Stomach smooth muscle (tissue), 2 donors: ENCODE results near the gene PELI2.

Experiments used
- H3K27ac ChIP-seq: one replicate; pipeline ENCODE4 v1.7.0; 2013; ENCODE audit warnings: mild to moderate bottlenecking, low read length, inconsistent platforms
- H3K27me3 ChIP-seq, 2 donors: one replicate each; pipeline ENCODE4 v1.7.0; 2013; ENCODE audit warnings: low read length in 2 of 2; ENCODE audit not compliant: insufficient read depth in 2 of 2, control insufficient read depth in 1 of 2
- H3K36me3 ChIP-seq, 2 donors: one replicate each; pipeline ENCODE4 v1.7.0; 2013; ENCODE audit warnings: low read length in 2 of 2; ENCODE audit not compliant: control insufficient read depth in 2 of 2, insufficient read depth in 2 of 2
- H3K4me1 ChIP-seq: one replicate; pipeline ENCODE4 v1.7.0; 2013; ENCODE audit warnings: low read length; ENCODE audit not compliant: control insufficient read depth, insufficient read depth
- H3K4me3 ChIP-seq, 2 donors: one replicate each; pipeline ENCODE4 v1.7.0; 2013; ENCODE audit warnings: low read length in 2 of 2
- H3K9ac ChIP-seq, 2 donors: one replicate each; pipeline ENCODE4 v1.7.0; 2013; ENCODE audit warnings: low read length in 2 of 2, mild to moderate bottlenecking in 1 of 2
- H3K9me3 ChIP-seq, 2 donors: one replicate each; pipeline ENCODE4 v1.7.0; 2013; ENCODE audit warnings: low read length in 2 of 2; ENCODE audit not compliant: control insufficient read depth in 2 of 2
- donor health status: healthy.
- donor health status: Pancreatic carcinoma.

Gene PELI2

DNA sequence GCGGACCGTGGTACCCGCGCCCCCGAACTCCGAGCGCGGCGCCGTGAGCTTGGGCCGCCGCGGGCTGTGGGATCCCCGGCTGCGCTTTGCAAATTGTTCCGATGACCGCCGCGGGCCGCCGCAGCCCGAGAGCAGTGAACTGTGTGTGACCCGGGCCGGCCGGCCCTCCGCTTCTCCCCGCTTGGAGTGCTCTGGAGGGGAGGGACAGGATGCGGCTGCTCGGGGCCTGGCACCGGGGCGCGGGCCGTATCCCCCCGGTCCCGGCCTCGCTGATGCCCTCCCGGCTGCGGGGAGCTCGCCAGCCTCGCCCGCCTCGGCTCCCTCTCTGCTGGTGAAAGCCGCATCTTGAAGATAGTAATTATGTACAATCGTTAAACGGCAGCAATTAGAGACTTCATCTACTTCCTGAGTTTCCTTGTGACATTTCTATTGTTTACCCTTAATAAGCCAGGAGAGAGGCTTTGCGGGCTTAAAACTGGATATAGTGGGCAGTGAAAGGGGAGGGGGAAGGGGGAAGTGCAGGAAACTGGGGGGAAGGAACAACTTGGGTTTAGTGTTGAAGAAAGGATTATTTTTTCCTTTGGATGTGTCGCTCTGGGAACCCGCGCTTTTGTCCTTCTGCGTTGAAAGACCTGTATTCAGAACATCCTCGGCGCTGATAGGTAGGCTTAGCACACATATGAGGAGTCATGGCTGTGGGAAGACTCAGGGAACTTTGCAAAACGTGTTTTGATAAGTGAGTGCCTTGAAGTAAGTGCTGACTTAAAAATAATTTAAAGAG, 1.2 kb downstream of the PELI2 start:
- peak overlapping the region; percentile 77 to 81 for H3K4me3 ChIP-seq
- H3K36me3 ChIP-seq = no peaks in the 10 kb centered on the region
- peaks cover 4% of the 10 kb centered on the region for H3K4me1 ChIP-seq
- H3K27ac ChIP-seq = no peak overlapping the region
- H3K9ac ChIP-seq = peak overlapping the region; percentile 57 to 60
- no peaks in the 10 kb centered on the region for H3K9me3 ChIP-seq
- no peaks in the 10 kb centered on the region for H3K27me3 ChIP-seq

DNA sequence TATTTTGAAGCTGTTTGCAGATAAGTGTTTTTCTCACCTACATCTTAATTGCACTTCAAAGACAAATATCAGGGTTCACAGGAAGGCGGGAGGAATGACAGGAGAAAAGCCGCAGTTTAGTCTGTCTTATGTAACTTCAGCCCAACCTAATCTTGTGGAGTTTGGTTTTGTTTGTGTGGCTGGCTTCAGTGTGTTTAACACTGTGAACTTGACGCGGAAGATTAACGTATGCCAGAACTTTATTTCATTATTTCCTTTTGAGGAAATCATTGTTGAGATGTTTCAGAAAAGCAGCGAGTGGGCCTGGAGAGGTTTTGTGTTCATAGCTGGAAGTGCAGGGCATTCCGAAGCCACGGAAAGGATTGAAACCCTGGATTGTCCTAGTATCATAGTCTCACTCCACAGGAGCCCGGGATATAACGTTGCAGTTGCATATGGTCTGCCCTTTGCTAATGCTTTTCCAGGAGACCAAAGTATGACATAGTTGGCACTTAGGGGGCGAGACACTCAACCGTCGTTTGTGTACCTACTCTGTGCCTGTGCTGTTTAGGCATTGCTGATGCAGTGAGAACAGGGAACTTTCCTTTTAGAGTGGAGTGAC, 2.0 kb downstream of the PELI2 start:
- Histone ChIP-seq H3K36me3 (no peaks in the 10 kb centered on the region), H3K27me3 (no peaks in the 10 kb centered on the region), H3K9me3 (no peaks in the 10 kb centered on the region), H3K27ac (no peak overlapping the region), H3K9ac (peak overlapping the region in 1 of 2 donors; percentile 29), H3K4me1 (peaks cover 7% of the 10 kb centered on the region), H3K4me3 (peak overlapping the region; percentile 77 to 81)

DNA sequence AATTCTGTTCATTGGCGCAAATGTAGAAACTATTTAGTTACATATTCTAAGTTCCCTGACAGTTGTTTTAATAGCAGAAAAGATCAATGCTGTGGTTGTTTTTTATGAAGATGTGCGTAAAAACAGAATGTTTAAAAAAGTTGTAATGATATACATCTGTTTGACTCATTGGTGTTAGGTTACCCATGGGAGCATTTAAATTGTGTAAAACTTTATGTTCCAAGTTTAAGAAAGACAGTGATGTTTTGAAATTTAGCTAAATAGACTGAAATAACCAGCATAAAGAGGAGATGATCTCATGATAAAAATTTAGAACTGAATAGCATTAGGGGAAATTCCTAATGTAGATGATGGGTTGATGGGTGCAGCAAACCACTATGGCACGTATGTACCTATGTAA, 3.6 kb downstream of the PELI2 start:
- Histone ChIP-seq H3K27me3 (peaks cover 0 to 2% of the 10 kb centered on the region in 2 donors), H3K9me3 (no peaks in the 10 kb centered on the region), H3K4me1 (peaks cover 7% of the 10 kb centered on the region)

DNA sequence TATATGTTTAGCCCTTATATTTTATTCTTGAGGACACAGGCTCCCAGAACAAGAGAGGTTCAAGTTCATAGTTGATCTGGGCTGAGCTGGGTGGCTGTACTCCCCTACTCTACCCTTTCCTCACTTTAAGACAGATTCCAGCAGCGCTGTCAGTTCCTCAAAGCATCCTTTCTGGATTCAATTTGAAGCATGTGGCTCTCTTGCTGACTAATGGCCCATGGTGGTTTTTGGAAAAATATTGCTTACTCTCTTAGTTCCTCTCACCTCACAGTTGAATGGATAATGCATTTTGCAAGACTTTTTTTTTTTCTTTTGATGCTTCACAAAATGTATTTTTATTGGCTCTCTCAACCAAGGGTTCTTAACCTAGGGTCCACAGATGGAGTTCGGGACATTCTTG, 4.1 kb downstream of the PELI2 start:
- Histone ChIP-seq H3K4me3 (no peak overlapping the region), H3K36me3 (no peaks in the 10 kb centered on the region), H3K4me1 (peaks cover 7% of the 10 kb centered on the region), H3K9me3 (no peaks in the 10 kb centered on the region), H3K27ac (no peak overlapping the region), H3K27me3 (peaks cover 0 to 2% of the 10 kb centered on the region in 2 donors), H3K9ac (no peak overlapping the region)

More for the DNA sequence above, 3.6 kb downstream of the PELI2 start:
- Histone ChIP-seq H3K27ac (no peak overlapping the region), H3K4me3 (no peak overlapping the region), H3K36me3 (no peaks in the 10 kb centered on the region), H3K9ac (no peak overlapping the region)

DNA sequence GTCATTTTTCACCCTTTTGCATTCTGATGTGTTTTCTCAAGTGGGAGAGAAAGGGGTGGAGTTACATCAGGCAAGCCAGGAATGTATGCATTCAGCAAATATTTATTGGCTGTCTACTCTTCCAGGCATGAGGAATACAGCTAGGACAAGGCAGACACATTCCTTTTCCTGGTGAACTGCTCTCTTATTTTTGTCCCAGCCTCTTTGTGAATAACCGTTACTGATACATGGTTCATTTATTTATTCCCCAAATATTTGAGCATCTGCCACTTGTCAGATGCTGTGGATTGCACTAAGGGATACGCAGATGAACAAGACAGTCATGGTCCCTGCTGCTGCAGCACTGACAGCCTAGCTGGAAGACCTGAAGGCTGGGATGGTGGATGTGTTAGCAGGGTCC, 6.1 kb downstream of the PELI2 start:
- no peak overlapping the region for H3K4me3 ChIP-seq
- no peak overlapping the region for H3K9ac ChIP-seq
- H3K27me3 ChIP-seq = peaks cover 0 to 2% of the 10 kb centered on the region in 2 donors
- no peaks in the 10 kb centered on the region for H3K36me3 ChIP-seq
- H3K4me1 ChIP-seq = peaks cover 9% of the 10 kb centered on the region
- no peaks in the 10 kb centered on the region for H3K9me3 ChIP-seq
- no peak overlapping the region for H3K27ac ChIP-seq

- Histone ChIP-seq H3K4me3 (no peak overlapping the region), H3K27ac (no peak overlapping the region), H3K9me3 (no peaks in the 10 kb centered on the region), H3K27me3 (peaks cover 0 to 2% of the 10 kb centered on the region in 2 donors), H3K9ac (no peak overlapping the region), H3K4me1 (peaks cover 9% of the 10 kb centered on the region), H3K36me3 (no peaks in the 10 kb centered on the region)
Measured at GRCh38 chr14:56125772-56126636, 7.8 kb downstream of the PELI2 start.

DNA sequence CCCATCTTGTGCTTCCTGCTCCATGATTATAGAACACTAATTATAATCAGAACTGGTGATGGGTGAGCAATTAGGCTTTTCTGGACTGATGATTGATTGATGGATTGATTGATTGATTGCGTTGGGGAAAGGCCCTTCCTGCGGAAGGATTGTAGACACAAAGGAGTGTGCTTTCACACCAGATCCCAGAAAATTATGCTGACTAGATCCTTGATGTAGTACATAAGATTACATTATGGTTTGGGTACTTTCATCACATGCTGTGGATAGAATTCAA, 8.4 kb downstream of the PELI2 start:
- peaks cover 0 to 2% of the 10 kb centered on the region in 2 donors for H3K27me3 ChIP-seq
- no peaks in the 10 kb centered on the region for H3K36me3 ChIP-seq
- H3K27ac ChIP-seq = no peak overlapping the region
- peaks cover 9% of the 10 kb centered on the region for H3K4me1 ChIP-seq
- H3K9ac ChIP-seq = no peak overlapping the region
- no peaks in the 10 kb centered on the region for H3K9me3 ChIP-seq
- H3K4me3 ChIP-seq = no peak overlapping the region

- Histone ChIP-seq H3K4me3 (no peak overlapping the region), H3K27ac (no peak overlapping the region), H3K9ac (no peak overlapping the region), H3K4me1 (peaks cover 9% of the 10 kb centered on the region), H3K36me3 (no peaks in the 10 kb centered on the region), H3K9me3 (no peaks in the 10 kb centered on the region), H3K27me3 (peaks cover 0 to 2% of the 10 kb centered on the region in 2 donors)
Measured at GRCh38 chr14:56127156-56127555, 8.9 kb downstream of the PELI2 start.

DNA sequence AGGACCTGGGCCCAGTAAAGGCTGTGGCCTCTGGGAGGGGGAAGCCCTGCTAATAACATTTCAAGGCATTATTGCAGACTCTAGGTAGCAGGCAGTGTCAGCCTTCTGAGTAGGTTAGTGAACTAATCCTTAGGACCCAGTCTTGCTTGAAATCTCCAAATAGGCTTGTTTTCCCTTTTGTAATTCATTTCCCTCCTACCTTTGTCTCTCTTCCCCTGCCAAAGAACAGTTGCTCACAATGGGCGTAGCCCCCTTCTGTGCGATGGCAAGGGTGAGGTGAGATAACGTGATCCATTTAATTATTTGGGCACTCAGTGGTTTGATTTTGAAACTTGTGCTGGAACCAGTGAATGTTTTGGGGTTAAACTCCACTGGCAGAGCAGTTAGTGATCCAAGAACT, 10.9 kb downstream of the PELI2 start:
- Histone ChIP-seq H3K36me3 (no peaks in the 10 kb centered on the region), H3K27me3 (peaks cover 0 to 2% of the 10 kb centered on the region in 2 donors), H3K4me1 (peaks cover 9% of the 10 kb centered on the region), H3K27ac (no peak overlapping the region), H3K4me3 (no peak overlapping the region), H3K9ac (no peak overlapping the region), H3K9me3 (no peaks in the 10 kb centered on the region)

GRCh38 chr14:56129933-56130332, 11.7 kb downstream of the PELI2 start:
- no peaks in the 10 kb centered on the region for H3K36me3 ChIP-seq
- H3K27ac ChIP-seq = no peak overlapping the region
- peaks cover 0 to 2% of the 10 kb centered on the region in 2 donors for H3K27me3 ChIP-seq
- no peak overlapping the region for H3K9ac ChIP-seq
- H3K4me1 ChIP-seq = peaks cover 6% of the 10 kb centered on the region
- no peak overlapping the region for H3K4me3 ChIP-seq
- H3K9me3 ChIP-seq = no peaks in the 10 kb centered on the region
